Stimulated activated naive B cell treated with anti-CD40 and anti-IgM and Interleukin-4, amounts not matched to agents 10 μg/mL and 1 μg/mL and 100 μg/mL, for 72 hours (primary cell): Measurements from ENCODE around the gene ABI3BP.
"Not testable (repeated sequence)": the region's sequence is repeated elsewhere in the genome, so short reads cannot be mapped to it uniquely, and the experiment has no call there.

Experiments used
- ATAC-seq, 2 donors: fragments of 150-1000 bp; cut with Tn5 transposase; replicated peaks; 2 replicates each; pipeline ENCODE4 v1.10.0; 2021; ENCODE audit warnings: moderate library complexity in 1 of 2
- DNase-seq: peaks from one replicate; pipeline ENCODE4 v3.0.0; 2021
- H3K27ac Mint-ChIP-seq: one replicate; pipeline ENCODE4 v1.8.0; 2022; ENCODE audit warnings: mild to moderate bottlenecking, mixed read lengths
- H3K27me3 Mint-ChIP-seq, 2 donors: one replicate each; pipeline ENCODE4 v1.8.0; 2022; ENCODE audit warnings: mixed read lengths in 2 of 2
- H3K36me3 Mint-ChIP-seq, 2 donors: one replicate each; pipeline ENCODE4 v1.8.0; 2022; ENCODE audit warnings: mixed read lengths in 2 of 2, mild to moderate bottlenecking in 1 of 2
- H3K4me1 Mint-ChIP-seq, 2 donors: one replicate each; pipeline ENCODE4 v1.8.0; 2022; ENCODE audit warnings: mixed read lengths in 2 of 2, mild to moderate bottlenecking in 1 of 2
- H3K4me3 Mint-ChIP-seq, 2 donors: one replicate each; pipeline ENCODE4 v1.8.0; 2022; ENCODE audit warnings: mild to moderate bottlenecking in 2 of 2, mixed read lengths in 2 of 2, moderate library complexity in 1 of 2
- H3K9me3 Mint-ChIP-seq, 2 donors: one replicate each; pipeline ENCODE4 v1.8.0; 2022; ENCODE audit warnings: mixed read lengths in 2 of 2, mild to moderate bottlenecking in 1 of 2

ABI3BP gene

GRCh38 chr3:100946096-100946495 lies 47.1 kb downstream of the ABI3BP start:
- H3K9me3 Mint-ChIP-seq, DNase-seq, ATAC-seq, H3K4me3 Mint-ChIP-seq, H3K36me3 Mint-ChIP-seq, H3K4me1 Mint-ChIP-seq, H3K27me3 Mint-ChIP-seq, H3K27ac Mint-ChIP-seq: not testable (repeated sequence)

GRCh38 chr3:100941451-100941850 lies 51.8 kb downstream of the ABI3BP start:
- Mint-ChIP-seq H3K36me3 (no peaks in the 10 kb centered on the region), H3K27ac (no peak overlapping the region), H3K9me3 (peaks cover 1 to 4% of the 10 kb centered on the region in 2 donors), H3K4me3 (no peak overlapping the region), H3K27me3 (no peaks in the 10 kb centered on the region), H3K4me1 (no peaks in the 10 kb centered on the region)
- ATAC-seq (no peak), DNase-seq (no peak)

- Mint-ChIP-seq H3K4me1 (no peaks in the 10 kb centered on the region), H3K9me3 (peaks cover 1 to 4% of the 10 kb centered on the region in 2 donors), H3K36me3 (no peaks in the 10 kb centered on the region), H3K27ac (no peak overlapping the region), H3K4me3 (no peak overlapping the region), H3K27me3 (no peaks in the 10 kb centered on the region)
- no peak for DNase-seq
- no peak for ATAC-seq
These were observed 52.2 kb downstream of the ABI3BP start for GRCh38 chr3:100941041-100941440.

GRCh38 chr3:100936931-100937330 lies 56.3 kb downstream of the ABI3BP start:
- Mint-ChIP-seq H3K4me3 (no peak overlapping the region), H3K36me3 (no peaks in the 10 kb centered on the region), H3K27me3 (no peaks in the 10 kb centered on the region), H3K27ac (no peak overlapping the region), H3K9me3 (peaks cover 3 to 4% of the 10 kb centered on the region in 2 donors), H3K4me1 (no peaks in the 10 kb centered on the region)
- DNase-seq: no peak
- ATAC-seq: no peak

GRCh38 chr3:100932491-100932890 lies 60.7 kb downstream of the ABI3BP start:
- no peaks in the 10 kb centered on the region for H3K36me3 Mint-ChIP-seq
- no peak for DNase-seq
- no peaks in the 10 kb centered on the region for H3K27me3 Mint-ChIP-seq
- H3K4me3 Mint-ChIP-seq: no peak overlapping the region
- no peaks in the 10 kb centered on the region for H3K4me1 Mint-ChIP-seq
- peaks cover 4 to 6% of the 10 kb centered on the region in 2 donors for H3K9me3 Mint-ChIP-seq
- no peak overlapping the region for H3K27ac Mint-ChIP-seq
- no peak for ATAC-seq

- Mint-ChIP-seq H3K4me1 (no peaks in the 10 kb centered on the region), H3K9me3 (peaks cover 0 to 6% of the 10 kb centered on the region in 2 donors), H3K4me3 (no peak overlapping the region), H3K27ac (no peak overlapping the region), H3K36me3 (no peaks in the 10 kb centered on the region), H3K27me3 (no peaks in the 10 kb centered on the region)
- DNase-seq: no peak
- no peak for ATAC-seq
These were observed 64.4 kb downstream of the ABI3BP start for GRCh38 chr3:100928638-100929428.

- ATAC-seq (no peak), DNase-seq (no peak)
- no peaks in the 10 kb centered on the region for H3K27me3 Mint-ChIP-seq
- no peaks in the 10 kb centered on the region for H3K4me1 Mint-ChIP-seq
- no peak overlapping the region for H3K27ac Mint-ChIP-seq
- no peaks in the 10 kb centered on the region for H3K36me3 Mint-ChIP-seq
- H3K4me3 Mint-ChIP-seq: no peak overlapping the region
- H3K9me3 Mint-ChIP-seq: peaks cover 0 to 6% of the 10 kb centered on the region in 2 donors
These were observed 65.4 kb downstream of the ABI3BP start for GRCh38 chr3:100927775-100928174.

GRCh38 chr3:100915706-100916495 lies 77.3 kb downstream of the ABI3BP start:
- H3K36me3 Mint-ChIP-seq: no peaks in the 10 kb centered on the region
- H3K27me3 Mint-ChIP-seq: no peaks in the 10 kb centered on the region
- ATAC-seq (no peak), DNase-seq (no peak)
- no peak overlapping the region for H3K4me3 Mint-ChIP-seq
- no peaks in the 10 kb centered on the region for H3K9me3 Mint-ChIP-seq
- no peaks in the 10 kb centered on the region for H3K4me1 Mint-ChIP-seq
- no peak overlapping the region for H3K27ac Mint-ChIP-seq

- H3K9me3 Mint-ChIP-seq: peaks cover 0 to 6% of the 10 kb centered on the region in 2 donors
- ATAC-seq: no peak
- no peak overlapping the region for H3K4me3 Mint-ChIP-seq
These were observed 79.2 kb downstream of the ABI3BP start for GRCh38 chr3:100913870-100914648.

GRCh38 chr3:100912976-100913545 lies 80.2 kb downstream of the ABI3BP start:
- DNase-seq (no peak), ATAC-seq (no peak)
- Mint-ChIP-seq H3K4me3 (no peak overlapping the region), H3K27me3 (peaks cover 0 to 7% of the 10 kb centered on the region in 2 donors), H3K36me3 (no peaks in the 10 kb centered on the region), H3K9me3 (peaks cover 0 to 6% of the 10 kb centered on the region in 2 donors), H3K27ac (no peak overlapping the region), H3K4me1 (no peaks in the 10 kb centered on the region)

More at GRCh38 chr3:100913870-100914648, 79.2 kb downstream of the ABI3BP start:
- no peaks in the 10 kb centered on the region for H3K4me1 Mint-ChIP-seq
- no peak overlapping the region for H3K27ac Mint-ChIP-seq
- H3K36me3 Mint-ChIP-seq: no peaks in the 10 kb centered on the region
- no peak for DNase-seq
- H3K27me3 Mint-ChIP-seq: peaks cover 0 to 7% of the 10 kb centered on the region in 2 donors

- no peaks in the 10 kb centered on the region for H3K36me3 Mint-ChIP-seq
- H3K9me3 Mint-ChIP-seq: peaks cover 0 to 6% of the 10 kb centered on the region in 2 donors
- H3K27me3 Mint-ChIP-seq: peaks cover 0 to 7% of the 10 kb centered on the region in 2 donors
- DNase-seq (no peak), ATAC-seq (no peak)
- no peak overlapping the region for H3K27ac Mint-ChIP-seq
- H3K4me3 Mint-ChIP-seq: no peak overlapping the region
- H3K4me1 Mint-ChIP-seq: no peaks in the 10 kb centered on the region
These were observed 80.7 kb downstream of the ABI3BP start for GRCh38 chr3:100912571-100912970.

GRCh38 chr3:100911956-100912355 lies 81.3 kb downstream of the ABI3BP start:
- no peak for ATAC-seq
- H3K4me3 Mint-ChIP-seq: no peak overlapping the region
- H3K4me1 Mint-ChIP-seq: no peaks in the 10 kb centered on the region
- H3K27me3 Mint-ChIP-seq: peaks cover 0 to 7% of the 10 kb centered on the region in 2 donors
- no peak overlapping the region for H3K27ac Mint-ChIP-seq
- no peaks in the 10 kb centered on the region for H3K36me3 Mint-ChIP-seq
- no peak for DNase-seq
- peaks cover 0 to 6% of the 10 kb centered on the region in 2 donors for H3K9me3 Mint-ChIP-seq

GRCh38 chr3:100910986-100911385 lies 82.2 kb downstream of the ABI3BP start:
- no peak for ATAC-seq
- H3K27me3 Mint-ChIP-seq: peaks cover 0 to 7% of the 10 kb centered on the region in 2 donors
- no peaks in the 10 kb centered on the region for H3K36me3 Mint-ChIP-seq
- no peaks in the 10 kb centered on the region for H3K4me1 Mint-ChIP-seq
- no peak overlapping the region for H3K4me3 Mint-ChIP-seq
- H3K27ac Mint-ChIP-seq: no peak overlapping the region
- H3K9me3 Mint-ChIP-seq: peaks cover 0 to 6% of the 10 kb centered on the region in 2 donors
- no peak for DNase-seq

GRCh38 chr3:100902572-100902971 lies 90.6 kb downstream of the ABI3BP start:
- H3K9me3 Mint-ChIP-seq: peaks cover 0 to 1% of the 10 kb centered on the region in 2 donors
- no peaks in the 10 kb centered on the region for H3K36me3 Mint-ChIP-seq
- no peak overlapping the region for H3K4me3 Mint-ChIP-seq
- DNase-seq: no peak
- peaks cover 5 to 6% of the 10 kb centered on the region in 2 donors for H3K4me1 Mint-ChIP-seq
- H3K27me3 Mint-ChIP-seq: no peaks in the 10 kb centered on the region
- H3K27ac Mint-ChIP-seq: no peak overlapping the region
- no peak for ATAC-seq
